ENCODE results near the gene PSMD4.

The PSMD4 gene

GRCh38 chr1:151309811-151310323 lies 55.3 kb downstream of the PSMD4 start:
- no peak for DNase-seq

GRCh38 chr1:151311011-151311410 lies 56.5 kb downstream of the PSMD4 start:
- DNase-seq = no peak

- peak; percentile 66 to 93 for DNase-seq
Measured at GRCh38 chr1:151311589-151312331, 57.2 kb downstream of the PSMD4 start.

- no peak for DNase-seq
Measured at GRCh38 chr1:151312411-151312810, 57.9 kb downstream of the PSMD4 start.

- no peak for DNase-seq
Measured at GRCh38 chr1:151312826-151313225, 58.3 kb downstream of the PSMD4 start.

- DNase-seq = no peak
Measured at GRCh38 chr1:151313501-151313900, 59.0 kb downstream of the PSMD4 start.

GRCh38 chr1:151314137-151314875 lies 59.8 kb downstream of the PSMD4 start:
- DNase-seq = no peak

GRCh38 chr1:151315565-151316235 lies 61.2 kb downstream of the PSMD4 start:
- no peak for DNase-seq
